HG02610 (cell line): ENCODE data around the gene PGAP6.
"Not testable (repeated sequence)": the region's sequence is repeated elsewhere in the genome, so short reads cannot be mapped to it uniquely, and the experiment has no call there.

Experiments
- ATAC-seq: cut with Tn5 transposase; IDR thresholded peaks from one replicate; pipeline ENCODE4 v1.9.1; 2021; ENCODE audit warnings: mild to moderate bottlenecking, moderate library complexity; ENCODE audit not compliant: unreplicated experiment

Gene PGAP6

GRCh38 chr16:401468-402348 lies 19.9 kb upstream of the PGAP6 start, which contains the start of gene DECR2:
Gene DECR2, plus strand, starts transcription at chr16:401885. Its CDS starts 79 bp downstream, at chr16:401964.
- ATAC-seq: peak; percentile 53

GRCh38 chr16:400061-400591 lies 18.3 kb upstream of the PGAP6 start:
- ATAC-seq: no peak

GRCh38 chr16:399340-400019 lies 17.7 kb upstream of the PGAP6 start:
- ATAC-seq: no peak

GRCh38 chr16:398561-399339 lies 17.0 kb upstream of the PGAP6 start:
- no peak for ATAC-seq

GRCh38 chr16:397736-398332 lies 16.1 kb upstream of the PGAP6 start:
- ATAC-seq: no peak

- ATAC-seq: no peak
These were observed 15.4 kb upstream of the PGAP6 start, which contains the start of gene NME4 for GRCh38 chr16:397135-397661. Gene NME4, plus strand, starts transcription at chr16:397199. Its CDS starts 24 bp downstream, at chr16:397223.

GRCh38 chr16:396605-397004 lies 14.8 kb upstream of the PGAP6 start:
- ATAC-seq: no peak

GRCh38 chr16:396199-396598 lies 14.4 kb upstream of the PGAP6 start:
- ATAC-seq: no peak

GRCh38 chr16:392450-393030 lies 10.8 kb upstream of the PGAP6 start:
- no peak for ATAC-seq

GRCh38 chr16:391885-392335 lies 10.1 kb upstream of the PGAP6 start:
- ATAC-seq: peak; percentile 45

- no peak for ATAC-seq
These were observed 7.6 kb upstream of the PGAP6 start for GRCh38 chr16:389352-389751.

GRCh38 chr16:387761-388666 lies 6.2 kb upstream of the PGAP6 start:
- ATAC-seq: not testable (repeated sequence)

- no peak for ATAC-seq
These were observed 4.9 kb upstream of the PGAP6 start for GRCh38 chr16:386641-387156.

- peak; percentile 46 for ATAC-seq
These were observed 1.7 kb upstream of the PGAP6 start for GRCh38 chr16:383326-384051.

GRCh38 chr16:381012-381788 lies 578 bp downstream of the PGAP6 start:
- no peak for ATAC-seq

- no peak for ATAC-seq
These were observed 1.1 kb downstream of the PGAP6 start for GRCh38 chr16:380762-381011.

GRCh38 chr16:379961-380761 lies 1.6 kb downstream of the PGAP6 start:
- ATAC-seq: no peak
